ENCODE measurements around the gene ZDHHC23.

Gene ZDHHC23
- long read RNA-seq, partial matches to known transcripts, result 1 of 4 reads
- long read RNA-seq, other reads (novel, unspliced or antisense), result 3 of 4 reads

- DNase-seq (ENCODE audit: low read depth in 1 of 2, low spot score in 1 of 2), result peak; percentile 17 to 33
- Histone ChIP-seq H3K27me3 (ENCODE audit: insufficient read depth, poor library complexity, severe bottlenecking) (peaks cover 26% of the 10 kb centered on the region), H3K4me3 (replicated peaks; ENCODE audit: insufficient read depth, low read length) (peak within 1 kb of the TSS; percentile 71), H3K27ac (replicated peaks) (no peak within 1 kb of the TSS)
- TF ChIP-seq GABPA (IDR thresholded peaks at IDR 0.05; ENCODE audit: low read depth) (no peak), POLR2AphosphoS5 (IDR thresholded peaks at IDR 0.05; ENCODE audit: low read depth) (no peak), CTCF (IDR thresholded peaks at IDR 0.05; ENCODE audit: insufficient read depth, low read length) (no peak), REST (IDR thresholded peaks at IDR 0.05; ENCODE audit: insufficient replicate concordance, low read depth) (no peak), SPI1 (IDR thresholded peaks at IDR 0.05; ENCODE audit: borderline replicate concordance, low read depth) (no peak)
Observed at GRCh38 chr3:113947372-113948014, at the start of gene ZDHHC23. TSS of gene ZDHHC23 (plus strand) at chr3:113948013. CDS start at chr3:113948803, 790 bp downstream.

- no peaks in the 10 kb centered on the region for H3K27me3 ChIP-seq (ENCODE audit: insufficient read depth, poor library complexity, severe bottlenecking)
- H3K27ac ChIP-seq (replicated peaks), result no peak overlapping the region
- TF ChIP-seq CTCF (IDR thresholded peaks at IDR 0.05; ENCODE audit: insufficient read depth, low read length), result no peak
- TF ChIP-seq SPI1 (IDR thresholded peaks at IDR 0.05; ENCODE audit: borderline replicate concordance, low read depth), result peak; percentile 90
- no peak for TF ChIP-seq GABPA (IDR thresholded peaks at IDR 0.05; ENCODE audit: low read depth)
- no peak for TF ChIP-seq REST (IDR thresholded peaks at IDR 0.05; ENCODE audit: insufficient replicate concordance, low read depth)
- no peak overlapping the region for H3K4me3 ChIP-seq (replicated peaks; ENCODE audit: insufficient read depth, low read length)
- peak in 1 of 2 experiments; percentile 16 for DNase-seq (ENCODE audit: low read depth in 1 of 2, low spot score in 1 of 2)
Observed at GRCh38 chr3:113898892-113899291, 48.9 kb upstream of the ZDHHC23 start.

- Histone ChIP-seq H3K4me3 (replicated peaks; ENCODE audit: insufficient read depth, low read length) (no peak overlapping the region), H3K27me3 (ENCODE audit: insufficient read depth, poor library complexity, severe bottlenecking) (no peaks in the 10 kb centered on the region), H3K27ac (replicated peaks) (no peak overlapping the region)
- DNase-seq (ENCODE audit: low read depth in 1 of 2, low spot score in 1 of 2), result no peak
- TF ChIP-seq GABPA (IDR thresholded peaks at IDR 0.05; ENCODE audit: low read depth) (no peak), SPI1 (IDR thresholded peaks at IDR 0.05; ENCODE audit: borderline replicate concordance, low read depth) (no peak), POLR2AphosphoS5 (IDR thresholded peaks at IDR 0.05; ENCODE audit: low read depth) (no peak), REST (IDR thresholded peaks at IDR 0.05; ENCODE audit: insufficient replicate concordance, low read depth) (no peak), CTCF (IDR thresholded peaks at IDR 0.05; ENCODE audit: insufficient read depth, low read length) (no peak)
Observed at GRCh38 chr3:113906568-113907140, 41.2 kb upstream of the ZDHHC23 start.
